ENCODE data around the gene CD109.

The CD109 gene

DNA sequence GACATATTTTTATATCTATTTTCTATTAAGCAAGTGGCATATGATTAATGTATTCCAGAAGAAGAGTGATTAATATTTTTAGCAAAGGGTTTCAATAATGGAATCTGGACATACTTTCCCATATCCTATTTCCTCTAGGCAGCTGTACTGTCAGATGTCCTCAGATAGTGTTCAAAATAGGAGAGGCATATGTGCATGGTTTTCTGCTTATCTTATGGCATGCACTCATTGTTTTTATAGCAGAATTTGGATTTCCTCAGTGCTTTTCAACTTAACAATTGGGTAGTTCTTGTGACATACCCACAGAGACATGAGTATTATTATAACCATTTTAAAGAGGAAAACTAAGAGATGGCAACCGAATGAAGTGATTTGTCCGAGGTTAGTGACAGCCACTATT, 29.6 kb upstream of the CD109 start:
- H3K4me1 Mint-ChIP-seq, result peaks cover 25% of the 10 kb centered on the region
- TF ChIP-seq, protein P1, sequence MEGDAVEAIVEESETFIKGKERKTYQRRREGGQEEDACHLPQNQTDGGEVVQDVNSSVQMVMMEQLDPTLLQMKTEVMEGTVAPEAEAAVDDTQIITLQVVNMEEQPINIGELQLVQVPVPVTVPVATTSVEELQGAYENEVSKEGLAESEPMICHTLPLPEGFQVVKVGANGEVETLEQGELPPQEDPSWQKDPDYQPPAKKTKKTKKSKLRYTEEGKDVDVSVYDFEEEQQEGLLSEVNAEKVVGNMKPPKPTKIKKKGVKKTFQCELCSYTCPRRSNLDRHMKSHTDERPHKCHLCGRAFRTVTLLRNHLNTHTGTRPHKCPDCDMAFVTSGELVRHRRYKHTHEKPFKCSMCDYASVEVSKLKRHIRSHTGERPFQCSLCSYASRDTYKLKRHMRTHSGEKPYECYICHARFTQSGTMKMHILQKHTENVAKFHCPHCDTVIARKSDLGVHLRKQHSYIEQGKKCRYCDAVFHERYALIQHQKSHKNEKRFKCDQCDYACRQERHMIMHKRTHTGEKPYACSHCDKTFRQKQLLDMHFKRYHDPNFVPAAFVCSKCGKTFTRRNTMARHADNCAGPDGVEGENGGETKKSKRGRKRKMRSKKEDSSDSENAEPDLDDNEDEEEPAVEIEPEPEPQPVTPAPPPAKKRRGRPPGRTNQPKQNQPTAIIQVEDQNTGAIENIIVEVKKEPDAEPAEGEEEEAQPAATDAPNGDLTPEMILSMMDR (IDR thresholded peaks at IDR 0.05; ENCODE audit: unreplicated experiment in 3 of 3), result no peak
- H3K9me3 Mint-ChIP-seq, result no peaks in the 10 kb centered on the region
- no peaks in the 10 kb centered on the region for H3K27me3 Mint-ChIP-seq (ENCODE audit: low read depth)
- peak overlapping the region in 2 of 3 experiments; percentile 38 to 63 for H3K4me3 Mint-ChIP-seq
- H3K27ac Mint-ChIP-seq, result peak overlapping the region in 1 of 3 experiments; percentile 6
- H3K36me3 Mint-ChIP-seq (ENCODE audit: low read depth), result no peaks in the 10 kb centered on the region

DNA sequence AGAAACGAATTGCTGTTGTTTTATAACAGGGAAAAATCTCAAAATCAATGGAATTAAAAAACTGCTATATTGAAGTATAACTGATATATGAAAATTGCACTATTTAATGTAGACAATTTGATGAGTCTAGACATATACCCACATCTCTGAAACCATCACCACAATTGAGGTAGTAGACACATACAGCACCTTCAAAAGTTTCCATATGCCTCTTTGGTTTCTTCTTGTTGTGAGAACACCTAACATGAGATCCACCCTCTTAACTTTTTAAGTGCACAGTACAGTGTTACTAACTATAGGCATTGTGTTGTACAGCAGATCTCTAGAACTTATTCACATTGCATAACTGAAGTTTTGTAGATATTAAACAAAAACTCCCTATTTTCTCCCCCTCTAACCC, 28.2 kb upstream of the CD109 start:
- H3K27ac Mint-ChIP-seq, result no peak overlapping the region
- no peaks in the 10 kb centered on the region for H3K36me3 Mint-ChIP-seq (ENCODE audit: low read depth)
- peak overlapping the region in 2 of 3 experiments; percentile 12 to 58 for H3K4me3 Mint-ChIP-seq
- H3K4me1 Mint-ChIP-seq, result peaks cover 28% of the 10 kb centered on the region
- TF ChIP-seq, protein P1 (IDR thresholded peaks at IDR 0.05; ENCODE audit: unreplicated experiment in 3 of 3), result no peak
- peaks cover 3% of the 10 kb centered on the region for H3K27me3 Mint-ChIP-seq (ENCODE audit: low read depth)
- H3K9me3 Mint-ChIP-seq, result no peaks in the 10 kb centered on the region

DNA sequence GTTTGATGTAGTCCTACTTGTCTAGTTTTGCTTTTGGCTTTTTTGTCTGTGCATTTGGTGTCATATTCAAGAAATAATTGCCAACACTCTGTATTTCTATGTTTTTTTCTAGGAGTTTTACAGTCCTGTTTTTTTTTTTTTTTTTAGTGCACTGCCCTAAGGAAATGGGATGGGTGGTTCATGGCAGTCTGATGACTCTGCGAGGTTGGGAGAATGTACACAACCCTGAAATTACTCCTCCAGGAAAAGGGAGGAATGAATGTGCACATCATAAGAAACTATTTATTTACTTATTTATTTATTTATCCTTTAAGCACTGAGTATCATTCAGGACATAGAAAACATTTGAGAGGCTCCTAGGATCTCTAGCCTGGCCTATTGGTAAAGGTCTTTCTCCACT, 27.0 kb upstream of the CD109 start:
- Mint-ChIP-seq H3K27ac (no peak overlapping the region), H3K27me3 (ENCODE audit: low read depth) (peaks cover 3% of the 10 kb centered on the region), H3K9me3 (no peaks in the 10 kb centered on the region), H3K4me3 (peak overlapping the region in 2 of 3 experiments; percentile 21 to 63), H3K4me1 (peaks cover 26% of the 10 kb centered on the region), H3K36me3 (ENCODE audit: low read depth) (no peaks in the 10 kb centered on the region)
- TF ChIP-seq, protein P1 (IDR thresholded peaks at IDR 0.05; ENCODE audit: unreplicated experiment in 3 of 3), result no peak

DNA sequence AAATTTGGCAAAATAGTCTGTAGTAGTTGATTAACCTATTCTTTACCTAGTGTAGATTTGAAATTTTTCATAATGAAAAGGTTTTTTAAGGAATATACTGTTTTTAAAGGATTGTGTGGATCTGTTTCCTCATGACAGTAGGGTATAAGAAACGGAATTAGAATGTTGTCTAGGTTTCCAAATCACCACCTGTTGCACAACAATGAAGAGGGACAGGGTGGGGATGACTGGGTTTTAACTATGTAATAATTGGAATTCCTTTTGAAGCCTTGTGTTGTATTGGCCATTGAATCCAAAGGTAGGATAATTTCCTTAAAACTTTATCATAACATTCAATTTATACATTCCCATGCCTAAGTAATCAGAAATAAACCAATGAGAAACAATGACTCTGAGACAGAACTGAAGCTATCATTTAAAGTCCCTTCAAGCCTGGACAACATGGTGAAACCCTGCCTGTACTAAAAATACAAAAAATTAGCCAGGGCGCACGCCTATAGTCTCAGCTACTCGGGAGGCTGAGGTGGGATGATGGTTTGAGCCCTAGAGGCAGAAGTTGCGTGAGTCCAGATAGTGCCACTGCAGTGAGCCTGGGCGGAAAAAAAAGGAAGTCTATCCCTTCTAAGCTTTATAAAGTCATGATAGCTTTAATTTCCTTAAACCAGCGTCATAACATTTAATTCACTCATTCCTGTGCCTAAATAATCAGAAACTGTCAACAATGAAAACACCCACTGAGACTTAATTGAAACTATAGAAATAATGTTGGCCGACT, 23.9 kb upstream of the CD109 start:
- no peaks in the 10 kb centered on the region for H3K9me3 Mint-ChIP-seq
- peak overlapping the region in 1 of 3 experiments; percentile 29 for H3K27ac Mint-ChIP-seq
- TF ChIP-seq, protein P1 (IDR thresholded peaks at IDR 0.05; ENCODE audit: unreplicated experiment in 3 of 3), result no peak
- no peak overlapping the region for H3K4me3 Mint-ChIP-seq
- H3K27me3 Mint-ChIP-seq (ENCODE audit: low read depth), result peaks cover 3% of the 10 kb centered on the region
- H3K4me1 Mint-ChIP-seq, result peaks cover 20% of the 10 kb centered on the region
- H3K36me3 Mint-ChIP-seq (ENCODE audit: low read depth), result no peaks in the 10 kb centered on the region

DNA sequence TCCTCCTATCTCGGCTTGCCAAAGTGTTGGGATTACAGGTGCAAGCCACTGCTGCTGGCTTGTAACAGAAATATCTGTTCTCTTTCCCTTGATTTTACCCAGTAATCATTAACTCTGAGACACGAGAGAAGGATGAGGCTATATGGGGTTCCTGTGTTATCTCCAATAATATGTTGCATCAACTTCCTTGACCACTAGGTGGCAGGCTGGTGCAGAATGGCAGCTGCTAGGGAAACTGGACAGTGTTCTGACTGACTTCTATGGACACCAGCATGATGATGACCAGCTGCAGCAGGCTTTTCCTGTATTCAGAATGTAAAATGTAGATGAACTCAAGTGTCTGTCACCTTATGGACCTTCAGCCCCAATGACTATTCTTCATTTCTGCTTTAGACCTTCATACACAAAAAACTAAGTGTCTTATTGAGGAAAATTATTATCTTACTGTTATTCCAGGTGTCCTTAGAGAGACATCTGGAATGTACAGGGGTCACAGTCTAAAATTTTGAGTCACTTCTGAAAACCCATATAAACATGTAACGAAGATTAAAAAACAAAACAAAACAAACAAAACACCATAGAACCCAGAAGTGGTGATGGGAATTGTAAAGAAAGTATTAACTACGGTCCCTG, 20.4 kb upstream of the CD109 start:
- Mint-ChIP-seq H3K4me3 (no peak overlapping the region), H3K9me3 (no peaks in the 10 kb centered on the region), H3K27me3 (ENCODE audit: low read depth) (peaks cover 3% of the 10 kb centered on the region), H3K4me1 (peaks cover 24% of the 10 kb centered on the region), H3K27ac (no peak overlapping the region), H3K36me3 (ENCODE audit: low read depth) (no peaks in the 10 kb centered on the region)
- TF ChIP-seq, protein P1 (IDR thresholded peaks at IDR 0.05; ENCODE audit: unreplicated experiment in 3 of 3), result peak; percentile 80 to 85 (median 85)

All from nephron (organoid).